Measurements from ENCODE around the gene SRRT.

SRRT gene

GRCh38 chr7:100881136-100881535, 6.2 kb downstream of the SRRT start:
- H3K4me1 ChIP-seq (ENCODE audit: insufficient read depth, low read length, poor library complexity, severe bottlenecking) = peaks cover 26% of the 10 kb centered on the region
- no peaks in the 10 kb centered on the region for H3K9me3 ChIP-seq (ENCODE audit: insufficient read depth, low read depth, low read length)
- no peak overlapping the region for H3K4me3 ChIP-seq (ENCODE audit: low read length, poor library complexity, severe bottlenecking)
- H3F3A ChIP-seq (ENCODE audit: low read depth) = no peaks in the 10 kb centered on the region
- no peaks in the 10 kb centered on the region for H3K9me2 ChIP-seq (replicated peaks; ENCODE audit: low read depth, low read length)
- no peak overlapping the region for H3K4me2 ChIP-seq (ENCODE audit: low read depth, low read length, poor library complexity, severe bottlenecking)
- peaks cover 71% of the 10 kb centered on the region for H3K79me2 ChIP-seq (ENCODE audit: insufficient read depth, low read length)
- no peak overlapping the region for H2AFZ ChIP-seq (ENCODE audit: low read length)
- H3K36me3 ChIP-seq (ENCODE audit: insufficient read depth, low read length) = peaks cover 73% of the 10 kb centered on the region; the same call in 1 of the 2 replicates
- H3K9ac ChIP-seq (ENCODE audit: low read depth, low read length, poor library complexity, severe bottlenecking) = no peak overlapping the region
- H3K27me3 ChIP-seq (ENCODE audit: insufficient read depth, low read length, poor library complexity, severe bottlenecking) = no peaks in the 10 kb centered on the region
- TF ChIP-seq, protein P1, sequence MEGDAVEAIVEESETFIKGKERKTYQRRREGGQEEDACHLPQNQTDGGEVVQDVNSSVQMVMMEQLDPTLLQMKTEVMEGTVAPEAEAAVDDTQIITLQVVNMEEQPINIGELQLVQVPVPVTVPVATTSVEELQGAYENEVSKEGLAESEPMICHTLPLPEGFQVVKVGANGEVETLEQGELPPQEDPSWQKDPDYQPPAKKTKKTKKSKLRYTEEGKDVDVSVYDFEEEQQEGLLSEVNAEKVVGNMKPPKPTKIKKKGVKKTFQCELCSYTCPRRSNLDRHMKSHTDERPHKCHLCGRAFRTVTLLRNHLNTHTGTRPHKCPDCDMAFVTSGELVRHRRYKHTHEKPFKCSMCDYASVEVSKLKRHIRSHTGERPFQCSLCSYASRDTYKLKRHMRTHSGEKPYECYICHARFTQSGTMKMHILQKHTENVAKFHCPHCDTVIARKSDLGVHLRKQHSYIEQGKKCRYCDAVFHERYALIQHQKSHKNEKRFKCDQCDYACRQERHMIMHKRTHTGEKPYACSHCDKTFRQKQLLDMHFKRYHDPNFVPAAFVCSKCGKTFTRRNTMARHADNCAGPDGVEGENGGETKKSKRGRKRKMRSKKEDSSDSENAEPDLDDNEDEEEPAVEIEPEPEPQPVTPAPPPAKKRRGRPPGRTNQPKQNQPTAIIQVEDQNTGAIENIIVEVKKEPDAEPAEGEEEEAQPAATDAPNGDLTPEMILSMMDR (conservative IDR thresholded peaks at IDR 0.05; ENCODE audit: low read length) = no peak
- no peak for TF ChIP-seq EZH2phosphoT487 (IDR thresholded peaks at IDR 0.05; ENCODE audit: borderline replicate concordance)
- peaks cover 82% of the 10 kb centered on the region for H4K20me1 ChIP-seq (ENCODE audit: insufficient read depth, low read length, poor library complexity, severe bottlenecking)

- Histone ChIP-seq H3K9me3 (ENCODE audit: insufficient read depth, low read depth, low read length) (no peaks in the 10 kb centered on the region), H4K20me1 (ENCODE audit: insufficient read depth, low read length, poor library complexity, severe bottlenecking) (peaks cover 76% of the 10 kb centered on the region), H3K79me2 (ENCODE audit: insufficient read depth, low read length) (peaks cover 60% of the 10 kb centered on the region), H3K4me2 (ENCODE audit: low read depth, low read length, poor library complexity, severe bottlenecking) (no peak overlapping the region), H3K36me3 (ENCODE audit: insufficient read depth, low read length) (peaks cover 84% of the 10 kb centered on the region; the same call in 1 of the 2 replicates), H3F3A (ENCODE audit: low read depth) (0 out of 2 replicates have a peak, but pooled peaks cover 1% of the 10 kb centered on the region), H3K27me3 (ENCODE audit: insufficient read depth, low read length, poor library complexity, severe bottlenecking) (no peaks in the 10 kb centered on the region), H3K9ac (ENCODE audit: low read depth, low read length, poor library complexity, severe bottlenecking) (no peak overlapping the region), H3K9me2 (replicated peaks; ENCODE audit: low read depth, low read length) (no peaks in the 10 kb centered on the region), H3K4me3 (ENCODE audit: low read length, poor library complexity, severe bottlenecking) (no peak overlapping the region), H2AFZ (ENCODE audit: low read length) (no peak overlapping the region), H3K4me1 (ENCODE audit: insufficient read depth, low read length, poor library complexity, severe bottlenecking) (peaks cover 20% of the 10 kb centered on the region)
- no peak for TF ChIP-seq EZH2phosphoT487 (IDR thresholded peaks at IDR 0.05; ENCODE audit: borderline replicate concordance)
- TF ChIP-seq, protein P1 (conservative IDR thresholded peaks at IDR 0.05; ENCODE audit: low read length) = no peak
Measured at GRCh38 chr7:100882201-100882600, 7.3 kb downstream of the SRRT start.

DNA sequence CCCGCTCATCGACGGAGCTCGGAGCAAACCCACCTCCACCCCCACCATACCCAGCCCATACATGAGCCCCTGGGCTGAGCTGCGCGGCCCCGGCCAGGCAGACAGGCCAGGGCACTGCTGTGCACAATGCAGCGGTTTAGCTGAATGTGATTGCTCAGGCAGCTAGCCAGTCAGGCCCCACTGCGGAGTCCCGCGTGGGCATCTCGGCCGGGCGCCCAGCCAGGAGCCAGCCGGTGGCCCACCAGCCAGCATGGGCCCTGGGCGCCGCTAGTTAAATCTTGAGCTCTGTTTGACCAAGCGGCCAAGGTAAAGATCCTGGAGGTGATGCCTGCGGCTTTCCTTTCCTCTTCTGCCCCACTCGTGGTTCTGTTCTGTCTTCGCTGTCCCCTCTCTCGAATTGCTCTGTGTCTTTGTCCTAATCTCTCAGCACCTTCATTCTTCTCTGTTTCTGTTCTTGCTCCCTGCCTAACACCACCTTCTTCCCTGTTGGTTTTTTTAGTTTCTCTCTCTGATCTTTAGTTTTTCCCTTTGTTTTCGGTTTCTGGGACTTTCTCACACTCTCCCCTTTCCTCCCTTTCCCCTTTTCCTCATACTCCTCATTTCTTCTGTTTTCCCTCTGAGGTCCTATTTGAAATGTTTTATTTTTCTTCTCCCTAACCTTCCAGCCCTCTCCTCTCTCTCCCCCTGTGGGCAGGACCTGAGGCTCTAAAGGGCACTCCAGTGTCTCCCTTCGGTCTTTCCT, 8.1 kb downstream of the SRRT start:
- Histone ChIP-seq H2AFZ (ENCODE audit: low read length) (no peak overlapping the region), H3K27me3 (ENCODE audit: insufficient read depth, low read length, poor library complexity, severe bottlenecking) (no peaks in the 10 kb centered on the region), H3K79me2 (ENCODE audit: insufficient read depth, low read length) (peaks cover 52% of the 10 kb centered on the region), H3K4me1 (ENCODE audit: insufficient read depth, low read length, poor library complexity, severe bottlenecking) (peaks cover 22% of the 10 kb centered on the region), H3K4me3 (ENCODE audit: low read length, poor library complexity, severe bottlenecking) (no peak overlapping the region), H3K9me3 (ENCODE audit: insufficient read depth, low read depth, low read length) (no peaks in the 10 kb centered on the region), H3K9ac (ENCODE audit: low read depth, low read length, poor library complexity, severe bottlenecking) (no peak overlapping the region), H3F3A (ENCODE audit: low read depth) (0 out of 2 replicates have a peak, but pooled peaks cover 5% of the 10 kb centered on the region), H3K36me3 (ENCODE audit: insufficient read depth, low read length) (peaks cover 90% of the 10 kb centered on the region; the same call in 1 of the 2 replicates), H3K9me2 (replicated peaks; ENCODE audit: low read depth, low read length) (no peaks in the 10 kb centered on the region), H4K20me1 (ENCODE audit: insufficient read depth, low read length, poor library complexity, severe bottlenecking) (peaks cover 75% of the 10 kb centered on the region), H3K4me2 (ENCODE audit: low read depth, low read length, poor library complexity, severe bottlenecking) (no peak overlapping the region)
- TF ChIP-seq, protein P1 (conservative IDR thresholded peaks at IDR 0.05; ENCODE audit: low read length) = no peak
- TF ChIP-seq EZH2phosphoT487 (IDR thresholded peaks at IDR 0.05; ENCODE audit: borderline replicate concordance) = no peak

All from Loucy (cell line).